KG1 (cell line): ENCODE results near the gene IL27RA.

ENCODE experiments used
- DNase-seq: peaks from one replicate; lab custom pipeline; 2025; lab: John Stamatoyannopoulos, UW

The IL27RA gene

DNA sequence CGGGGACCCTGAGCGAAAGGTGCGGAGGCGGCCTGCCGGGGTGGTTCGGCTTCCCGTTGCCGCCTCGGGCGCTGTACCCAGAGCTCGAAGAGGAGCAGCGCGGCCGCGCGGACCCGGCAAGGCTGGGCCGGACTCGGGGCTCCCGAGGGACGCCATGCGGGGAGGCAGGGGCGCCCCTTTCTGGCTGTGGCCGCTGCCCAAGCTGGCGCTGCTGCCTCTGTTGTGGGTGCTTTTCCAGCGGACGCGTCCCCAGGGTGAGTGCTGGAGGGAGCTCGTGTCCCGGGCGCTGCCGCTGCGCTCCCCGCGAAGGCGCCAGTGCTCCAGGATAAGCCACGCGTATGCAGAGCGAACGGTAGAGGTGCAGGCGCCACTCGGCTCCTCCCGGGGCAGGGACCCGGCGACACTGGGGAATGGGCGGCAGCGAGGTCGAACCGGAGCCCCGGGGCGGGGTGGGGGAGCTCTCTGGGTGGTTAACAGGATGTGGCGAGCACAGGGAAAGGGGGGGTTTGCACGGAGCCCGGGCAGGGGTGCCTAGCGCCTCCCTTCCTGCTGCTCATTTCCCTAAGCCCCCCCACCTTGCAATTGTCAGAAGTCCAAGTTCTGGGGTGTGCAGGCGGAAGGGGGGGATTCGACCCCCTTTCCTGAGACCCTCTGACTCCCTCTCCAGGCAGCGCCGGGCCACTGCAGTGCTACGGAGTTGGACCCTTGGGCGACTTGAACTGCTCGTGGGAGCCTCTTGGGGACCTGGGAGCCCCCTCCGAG is at the start of gene IL27RA:
TSS of gene IL27RA (plus strand) at position 44 of the 762 bp plus-strand sequence. CDS start at position 155, 111 bp downstream.
- DNase-seq: peak; percentile 83

DNA sequence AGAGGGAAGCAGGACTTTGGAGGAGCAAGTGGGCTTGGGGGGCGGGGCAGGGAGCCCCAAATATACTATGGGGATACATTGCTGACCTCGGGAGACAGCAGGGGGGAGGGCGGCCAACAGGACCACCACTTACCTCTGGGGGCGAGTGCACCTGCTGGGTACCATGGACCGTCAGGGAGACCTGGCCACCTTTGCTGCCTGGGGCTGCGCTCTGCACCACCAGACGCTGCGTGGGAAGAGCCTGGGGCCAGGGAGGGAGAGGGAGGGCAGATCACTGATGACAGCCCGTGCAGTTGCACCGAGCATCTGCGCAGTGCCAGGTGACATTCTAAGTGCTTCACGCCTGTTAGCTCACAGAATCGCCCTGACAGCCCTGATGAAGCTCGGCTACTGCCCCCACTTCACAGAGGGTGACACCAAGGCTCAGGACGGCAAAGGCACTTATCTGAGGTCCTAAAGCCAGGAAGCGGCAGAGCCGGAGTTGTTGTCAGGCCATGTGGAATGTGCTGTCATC is 49.5 kb upstream of the IL27RA start:
- DNase-seq: no peak

DNA sequence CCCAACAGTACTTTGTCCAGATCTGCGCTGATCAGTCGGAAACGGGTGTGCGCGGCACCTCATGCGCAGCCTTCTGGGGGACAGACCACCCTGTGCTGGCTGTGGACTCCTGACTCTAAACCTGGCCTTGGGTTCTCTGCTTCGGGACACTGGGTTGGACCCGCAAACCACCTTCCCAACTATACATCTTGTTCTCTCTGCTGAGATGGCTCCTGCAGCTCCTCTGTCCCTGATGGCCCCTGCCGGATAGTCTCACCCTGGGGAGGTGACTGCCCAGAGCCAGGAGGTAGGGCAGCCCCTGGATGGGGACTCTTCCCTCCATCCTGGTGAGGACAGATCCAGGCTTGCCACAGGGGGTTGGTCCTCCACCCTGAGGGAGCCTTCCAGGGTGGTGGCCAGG is 48.8 kb upstream of the IL27RA start:
- DNase-seq: no peak

DNA sequence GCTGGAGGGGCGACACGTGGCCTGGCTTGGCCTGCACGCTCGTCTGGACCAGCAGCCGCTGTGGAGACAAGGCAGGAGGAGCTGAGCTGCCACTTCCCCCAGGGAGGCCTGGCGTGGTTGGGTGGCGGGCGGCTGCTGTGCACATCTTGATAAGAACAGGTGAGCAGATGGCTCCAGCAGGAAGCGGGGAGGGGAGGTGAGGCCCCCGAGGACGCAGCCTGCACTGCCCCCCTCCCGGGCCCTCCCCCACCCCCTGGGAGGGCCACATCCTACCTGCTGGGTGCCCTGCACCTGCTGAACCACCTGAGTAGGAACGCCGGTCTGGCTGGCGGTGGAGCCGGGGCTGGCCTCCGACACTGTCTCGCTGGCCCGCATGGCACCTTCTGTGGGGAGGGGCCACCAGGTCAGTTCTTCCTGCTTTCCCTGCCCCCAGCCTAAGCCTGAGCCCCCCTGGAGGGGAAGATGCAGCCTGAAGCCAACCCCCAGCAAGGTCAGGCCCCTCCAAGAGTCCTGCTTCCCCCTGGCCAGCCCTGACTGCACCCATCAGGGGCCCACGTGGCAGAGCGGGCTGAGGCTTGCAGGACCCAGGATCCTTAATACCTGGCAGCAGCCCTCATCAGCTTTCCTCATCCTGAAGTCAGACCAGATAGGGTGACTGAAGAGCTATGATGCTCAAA is 48.2 kb upstream of the IL27RA start:
- DNase-seq: no peak

DNA sequence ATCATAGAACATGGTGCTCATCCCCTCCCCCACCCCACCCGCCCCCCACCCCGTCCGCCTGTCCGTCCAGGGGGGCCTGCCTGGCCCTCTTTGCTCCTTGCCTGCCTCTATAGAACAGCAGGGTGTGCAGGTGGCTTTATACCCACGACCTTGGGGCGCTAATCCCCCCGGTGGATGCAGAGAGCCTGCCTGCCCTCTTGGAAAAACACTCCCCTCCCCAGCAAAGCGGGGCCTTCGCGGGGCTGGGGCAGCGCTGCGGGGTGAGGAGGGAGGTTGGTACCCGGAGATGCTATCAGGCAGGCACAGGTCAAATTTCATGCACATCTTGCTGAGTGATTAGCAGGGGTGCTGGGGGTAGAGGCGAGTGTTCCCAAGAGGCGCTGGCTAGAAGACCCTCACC is 47.4 kb upstream of the IL27RA start:
- no peak for DNase-seq

DNA sequence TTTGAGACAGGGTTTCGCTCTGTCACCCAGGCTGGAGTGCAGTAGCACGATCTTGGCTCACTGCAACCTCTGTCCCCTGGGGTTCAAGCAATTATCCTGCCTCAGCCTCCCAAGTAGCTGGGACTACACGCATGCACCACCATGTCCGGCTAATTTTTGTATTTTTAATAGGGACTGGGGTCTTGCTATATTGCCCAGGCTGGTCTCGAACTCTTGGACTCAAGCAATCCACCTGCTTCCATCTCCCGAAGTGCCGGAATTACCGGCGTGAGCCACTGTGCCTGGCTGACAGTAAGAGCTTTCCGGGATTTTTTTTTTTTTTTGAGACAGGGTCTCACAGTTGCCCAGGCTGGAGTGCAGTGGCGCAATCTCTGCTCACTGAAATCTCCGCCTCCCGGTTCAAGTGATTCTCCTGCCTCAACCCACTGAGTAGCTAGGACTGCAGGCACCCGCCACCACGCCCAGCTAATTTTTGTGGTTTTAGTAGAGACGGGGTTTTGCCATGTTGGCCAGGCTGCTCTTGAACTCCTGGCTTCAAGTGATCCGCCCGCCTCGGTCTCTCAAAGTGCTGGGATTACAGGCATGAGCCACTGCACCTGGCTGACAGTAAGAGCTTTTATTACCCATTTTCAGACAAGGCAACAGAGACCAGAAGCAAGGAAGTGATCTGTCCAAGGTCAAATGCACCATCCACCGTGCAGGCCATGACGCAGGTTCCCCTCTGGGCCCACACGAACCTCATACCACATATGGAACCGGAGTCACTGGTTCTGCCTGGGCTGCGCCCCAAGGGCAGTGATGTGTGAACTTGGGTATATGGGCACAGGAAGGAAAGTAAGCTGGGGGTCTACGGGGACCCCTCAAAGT is 46.5 kb upstream of the IL27RA start:
- no peak for DNase-seq

DNA sequence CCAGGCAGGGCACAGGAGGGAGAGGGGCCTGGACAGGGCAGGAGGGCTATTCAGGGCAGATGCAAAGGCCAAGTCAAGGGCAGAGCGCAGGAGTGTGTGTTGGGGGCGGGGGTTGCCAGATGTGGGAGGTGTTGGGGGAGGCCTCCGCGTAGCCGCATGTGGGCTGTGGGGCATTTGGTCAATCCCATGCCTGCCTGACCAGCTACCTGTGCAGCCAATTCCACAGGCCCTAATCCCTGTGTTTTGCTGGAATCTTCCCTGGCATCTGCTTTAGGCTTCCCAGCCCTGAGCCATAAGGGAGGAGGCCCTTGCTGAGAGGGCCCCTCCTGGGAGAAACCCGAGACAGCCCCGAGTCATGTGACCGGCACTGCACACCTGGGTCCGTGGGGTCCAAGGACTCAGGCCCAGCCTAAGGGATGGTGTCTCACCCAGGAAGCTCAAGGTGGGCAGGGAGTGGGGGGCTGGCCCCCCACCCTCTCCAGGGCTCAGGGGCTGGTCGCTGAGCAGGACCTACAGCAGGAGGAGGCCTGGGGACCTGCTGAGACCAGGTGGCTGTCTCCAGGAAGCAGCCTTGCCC is 45.7 kb upstream of the IL27RA start:
- no peak for DNase-seq

DNA sequence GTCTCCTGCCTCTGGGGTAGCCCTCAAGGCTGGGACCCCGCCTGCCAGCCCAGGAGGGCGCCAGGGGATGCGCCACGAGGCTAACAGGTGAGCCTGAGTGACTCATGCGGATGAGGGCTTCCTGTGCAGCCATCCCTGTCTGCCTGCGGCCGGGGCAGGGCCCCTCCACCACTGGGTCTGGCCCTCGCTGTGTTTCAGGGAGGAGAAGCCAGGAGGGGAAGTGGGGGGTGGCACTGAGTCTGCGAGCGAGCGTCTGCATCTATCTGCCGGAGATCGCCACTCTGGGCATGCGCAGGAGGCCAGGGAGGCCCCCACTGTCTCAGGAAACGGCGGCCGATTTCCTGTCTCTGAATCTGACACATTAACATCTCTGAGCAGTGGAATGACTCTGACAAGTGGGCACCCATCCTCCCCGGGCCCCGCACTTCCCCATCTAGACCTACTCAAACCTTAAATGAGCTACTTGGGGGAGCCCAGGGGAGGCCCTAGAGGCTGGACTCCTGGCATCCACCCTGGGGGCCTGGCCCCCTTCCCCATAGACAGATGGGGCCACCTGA is 45.1 kb upstream of the IL27RA start:
- peak; percentile 95 for DNase-seq

DNA sequence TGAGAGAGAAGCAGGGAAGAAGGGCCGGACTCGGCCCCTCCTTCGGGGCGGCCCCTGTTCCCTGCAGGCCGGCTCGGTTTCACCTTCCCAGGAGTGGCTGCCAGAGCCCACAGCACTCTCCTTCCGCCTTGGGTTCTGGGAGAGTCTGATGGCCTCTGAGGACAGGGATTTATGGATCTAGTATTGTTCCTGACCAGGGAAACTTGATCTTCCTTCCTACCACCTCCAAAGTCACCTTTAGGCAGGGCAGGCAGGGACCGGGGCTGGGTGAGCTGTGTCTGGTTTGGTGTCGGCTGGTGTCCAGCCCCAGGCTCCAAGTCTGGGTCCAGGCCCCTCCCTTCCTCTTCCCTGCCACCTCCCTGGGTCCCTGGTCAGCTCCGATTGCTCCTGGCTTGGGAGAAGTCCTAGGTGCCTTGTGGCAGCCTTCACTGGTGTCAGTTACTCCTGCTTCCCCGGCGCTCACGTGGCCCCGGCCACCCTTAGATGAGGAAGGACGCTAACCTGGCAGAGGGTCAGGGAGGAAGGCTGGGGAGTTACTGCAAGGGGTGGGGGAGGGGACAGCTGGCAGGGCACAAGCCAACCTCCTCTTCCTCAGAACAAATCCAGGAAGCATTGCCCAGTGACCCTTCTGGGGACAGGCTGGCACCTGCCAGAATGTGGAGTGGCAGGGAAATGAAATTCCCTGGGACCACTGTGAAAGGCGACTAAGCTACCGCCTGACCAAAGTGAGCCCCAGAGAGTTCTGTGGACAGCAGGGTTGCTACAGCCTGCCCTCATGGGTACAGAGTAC is 44.3 kb upstream of the IL27RA start:
- DNase-seq: peak; percentile 61

DNA sequence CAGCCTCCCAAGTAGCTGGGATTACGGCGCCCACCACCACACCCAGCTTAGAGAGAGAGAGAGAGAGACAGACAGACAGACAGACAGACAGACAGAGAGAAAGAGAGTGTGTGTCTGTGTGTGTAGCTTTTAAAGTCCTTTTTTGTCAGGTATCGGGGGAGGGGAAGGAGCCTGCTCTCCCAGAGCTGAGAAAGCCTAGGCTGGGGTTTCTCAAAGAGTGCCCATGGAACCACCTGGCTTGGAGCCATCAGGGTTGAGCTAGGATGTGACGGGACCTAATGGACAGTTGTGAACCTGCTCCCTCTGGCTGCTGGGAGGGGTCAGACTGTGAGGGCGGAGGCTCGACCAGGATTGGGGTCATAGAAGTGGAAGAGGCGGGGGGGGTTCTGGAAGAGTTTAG is 42.1 kb upstream of the IL27RA start:
- no peak for DNase-seq

DNA sequence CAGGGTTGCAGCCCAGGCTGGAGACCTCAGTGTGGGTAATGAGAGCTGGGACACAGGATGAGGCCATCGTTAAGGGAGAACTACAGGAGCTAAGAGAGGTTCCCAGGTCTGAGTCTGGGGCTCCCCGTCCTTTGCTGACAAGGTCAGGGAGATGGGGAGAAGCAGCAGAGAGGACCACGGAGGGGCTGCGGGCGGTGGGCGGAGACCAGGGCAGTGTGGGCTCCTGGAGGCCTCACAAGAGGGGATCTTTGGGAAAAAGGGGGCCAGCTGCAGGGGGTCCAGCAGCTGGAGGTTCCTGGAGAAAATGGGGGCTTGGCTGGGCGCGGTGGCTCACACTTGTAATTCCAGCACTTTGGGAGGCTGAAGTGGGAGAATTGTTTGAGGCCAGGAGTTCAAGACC is 41.5 kb upstream of the IL27RA start:
- DNase-seq: no peak

DNA sequence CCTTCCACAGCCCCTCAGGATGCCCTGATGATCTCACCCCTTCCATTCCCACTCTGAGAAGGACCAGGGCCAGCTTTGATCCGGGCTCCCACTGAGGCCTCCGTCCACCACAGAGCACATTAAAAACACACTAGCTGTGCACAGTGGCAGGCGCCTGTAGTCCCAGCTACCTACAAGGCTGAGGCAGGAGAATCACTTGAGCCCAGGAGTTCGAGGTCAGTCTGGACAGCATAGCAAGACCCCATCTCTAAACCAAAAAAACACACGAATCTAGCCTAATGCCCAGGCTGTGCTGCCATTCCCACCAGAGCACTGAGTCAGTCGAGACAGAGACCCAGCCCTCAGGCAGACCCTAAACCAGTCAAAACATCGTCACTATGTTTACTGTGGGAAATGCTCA is 39.5 kb upstream of the IL27RA start:
- no peak for DNase-seq

DNA sequence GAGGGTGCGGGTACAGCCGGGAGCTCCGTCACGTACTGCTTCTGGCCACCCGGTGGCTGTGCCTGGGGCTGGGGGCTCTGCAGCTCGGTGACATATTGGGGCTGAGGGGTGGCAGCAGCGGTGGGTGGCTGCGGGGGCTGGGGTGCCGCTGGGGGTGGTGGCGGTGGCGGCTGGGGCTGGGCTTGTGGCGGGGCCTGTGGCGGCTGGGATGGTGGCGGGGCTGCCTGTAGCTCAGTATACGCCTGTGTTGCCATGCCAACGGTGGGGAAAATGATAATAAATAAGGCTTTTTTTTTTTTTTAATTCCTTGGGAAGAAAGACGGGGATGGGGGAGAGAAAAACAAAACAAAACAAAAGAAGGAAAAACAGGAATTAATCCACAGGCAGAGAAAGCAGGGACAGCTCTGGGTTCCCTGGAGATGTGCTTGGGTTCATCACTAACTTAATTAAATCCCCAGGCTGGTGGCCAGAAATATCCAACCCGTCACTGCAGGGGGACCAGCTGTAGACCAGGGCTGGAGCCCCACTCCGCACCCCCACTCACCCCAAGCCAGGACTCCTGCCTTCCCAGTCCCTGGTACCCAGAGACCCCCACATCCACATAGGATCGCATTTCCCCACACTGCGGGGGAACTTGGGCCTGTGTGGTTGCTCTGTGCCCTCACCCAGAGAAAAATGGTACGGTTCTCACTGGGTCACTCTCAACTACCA is 37.8 kb upstream of the IL27RA start:
- DNase-seq: no peak

DNA sequence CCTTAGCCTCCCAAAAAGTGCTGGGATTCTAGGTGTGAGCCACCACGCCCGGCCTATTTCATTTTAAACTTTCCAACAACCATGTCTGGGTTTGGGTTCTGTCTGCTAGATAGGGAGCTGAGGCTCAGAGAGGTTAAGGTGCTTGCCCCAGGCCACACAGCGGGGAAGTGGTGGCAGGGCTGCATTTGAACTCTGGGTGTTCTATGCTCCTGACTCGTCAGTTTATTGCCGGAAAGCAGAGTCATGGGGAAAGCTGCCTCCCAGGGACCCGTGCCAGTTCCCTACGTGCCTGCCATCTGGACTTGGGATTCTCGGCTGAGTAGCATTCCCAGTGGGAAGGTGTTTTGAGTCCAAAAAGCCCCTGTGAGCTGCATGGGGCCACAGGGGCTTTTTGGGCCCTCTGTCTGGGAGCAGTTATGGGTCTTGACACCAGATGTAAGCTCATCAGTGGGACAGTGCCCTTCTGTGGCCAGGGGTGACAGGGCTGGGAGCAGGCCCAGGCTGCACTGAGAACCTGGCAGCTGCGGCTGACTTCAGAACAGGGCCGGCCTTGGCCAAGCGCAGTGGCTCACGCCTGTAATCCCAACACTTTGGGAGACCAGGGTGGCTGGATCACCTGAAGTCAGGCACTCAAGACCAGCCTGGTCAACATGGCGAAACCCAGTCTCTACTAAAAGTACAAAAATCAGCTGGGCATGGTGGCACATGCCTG is 36.4 kb upstream of the IL27RA start:
- DNase-seq: no peak

DNA sequence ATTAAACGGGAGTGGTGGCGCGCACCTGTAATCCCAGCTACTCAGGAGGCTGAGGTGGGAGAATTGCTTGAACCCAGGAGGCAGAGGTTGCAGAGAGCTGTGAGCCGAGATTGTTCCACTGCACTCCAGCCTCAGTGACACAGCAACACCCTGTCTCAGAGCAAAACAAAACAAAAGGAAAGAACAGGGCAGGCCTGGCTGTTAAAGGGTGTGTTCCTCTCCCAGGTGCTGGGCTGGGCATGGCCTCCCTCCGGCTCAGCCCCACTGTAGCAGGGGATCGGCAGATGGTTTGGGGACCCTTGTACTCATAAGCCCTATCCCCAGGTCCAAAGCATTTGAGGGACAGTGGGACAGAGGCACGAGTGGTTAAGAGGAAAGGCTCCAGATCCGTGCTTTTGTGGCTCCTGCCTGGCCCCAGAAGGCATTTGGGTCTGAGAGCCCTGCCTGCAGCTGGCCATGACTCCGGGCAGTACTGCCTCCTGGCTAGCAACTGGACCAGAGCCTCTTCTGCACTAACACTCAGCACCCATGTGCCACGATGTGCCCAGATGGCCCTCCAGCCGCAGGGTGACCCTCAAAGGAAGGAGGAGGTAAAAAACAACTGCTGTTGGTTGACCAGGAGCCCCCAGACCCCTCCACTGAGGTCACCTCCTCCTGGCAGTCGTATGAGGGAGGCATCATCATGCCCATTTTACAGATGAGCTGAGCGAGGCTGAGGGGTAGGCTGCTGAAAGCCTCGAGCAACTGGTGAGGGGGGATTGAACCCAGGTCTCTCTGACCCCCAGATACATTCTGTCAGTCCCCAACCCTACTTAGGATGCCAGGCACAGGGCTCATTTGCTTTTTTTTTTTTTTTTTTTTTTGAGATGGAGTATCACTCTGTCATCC is 35.4 kb upstream of the IL27RA start:
- DNase-seq: no peak

DNA sequence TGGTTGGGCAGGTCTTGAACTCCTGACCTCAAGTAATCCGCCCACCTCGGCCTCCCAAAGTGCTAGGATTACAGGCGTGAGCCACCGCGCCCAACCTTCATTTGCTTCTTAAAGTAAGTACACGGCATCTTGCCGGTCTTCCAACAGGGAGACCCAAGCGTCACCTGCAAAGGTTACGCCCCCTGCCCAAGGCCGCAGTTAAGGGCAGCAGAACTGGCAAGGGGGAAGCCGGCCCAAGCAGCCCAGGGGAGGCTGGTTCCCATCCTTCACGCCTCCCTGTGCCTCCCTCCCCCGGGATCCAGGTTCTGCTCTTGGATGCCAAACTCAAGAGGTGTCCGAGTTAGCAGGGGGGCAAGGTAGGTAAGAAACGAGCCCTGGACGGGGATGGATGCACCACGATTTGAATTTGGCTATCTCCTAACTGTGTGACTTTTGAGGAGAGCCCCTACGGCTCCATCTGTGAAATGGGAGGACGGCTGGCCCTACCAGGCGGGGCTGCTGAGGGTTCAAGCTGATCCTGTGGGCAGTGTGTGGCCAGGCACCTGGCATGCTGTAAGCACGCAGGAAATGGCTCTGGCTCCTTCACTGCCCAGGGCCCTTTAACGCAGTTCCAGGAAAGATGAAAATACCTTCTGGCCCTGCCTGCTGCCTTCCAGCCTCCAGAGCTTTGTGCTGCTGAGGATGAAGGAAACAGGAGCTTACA is 34.5 kb upstream of the IL27RA start:
- DNase-seq: no peak

DNA sequence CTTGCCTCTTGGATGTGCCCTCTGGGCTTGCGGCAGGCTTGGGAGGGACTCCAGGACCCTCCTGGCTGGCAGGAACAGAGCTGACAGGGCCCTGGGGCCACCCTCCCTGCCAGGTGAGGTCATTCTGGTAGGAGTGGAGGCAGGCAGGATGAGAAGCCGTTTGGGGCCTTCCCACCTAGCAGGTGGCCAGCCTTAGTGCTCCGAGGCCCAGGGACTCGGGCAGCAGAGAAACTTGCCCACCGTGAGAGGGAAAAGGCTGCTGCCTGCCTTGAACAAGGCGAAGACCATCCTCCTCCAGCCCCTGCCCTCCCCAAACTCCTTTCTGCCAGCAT is 34.0 kb upstream of the IL27RA start:
- no peak for DNase-seq

DNA sequence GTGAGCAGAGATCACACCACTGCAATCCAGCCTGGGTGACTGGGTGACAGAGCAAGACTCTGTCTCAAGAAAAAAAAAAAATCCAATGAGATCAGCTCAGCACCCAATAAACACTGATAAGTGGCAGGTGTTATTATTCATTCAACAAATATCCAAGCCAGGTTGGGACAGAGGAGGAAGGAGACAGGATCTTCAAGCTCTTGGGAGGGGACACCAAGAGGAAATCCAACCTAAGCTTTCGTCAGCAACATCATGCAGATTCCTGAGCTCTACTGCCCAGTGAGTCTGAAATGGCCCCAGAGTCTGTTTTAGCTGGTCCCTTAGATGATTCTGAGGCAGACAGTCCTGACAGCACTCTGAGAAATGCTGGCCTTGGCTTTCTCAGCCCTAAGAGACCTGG is 33.1 kb upstream of the IL27RA start:
- DNase-seq: no peak
